Thyroid gland (tissue), 4 donors: ENCODE measurements around the gene LRCH3.

Experiments used
- CTCF ChIP-seq, 6 experiments: fragments of 200-600 bp in 3 of 6; fragments of 450-650 bp in 3 of 6; sonication (generic) in 3 of 6; IDR thresholded peaks; one replicate each; pipeline ENCODE4 v1.5.1; 2016 to 2019; ENCODE audit warnings: antibody characterized with exemption in 6 of 6, mild to moderate bottlenecking in 2 of 6, inconsistent platforms in 1 of 6, moderate library complexity in 1 of 6
- POLR2A ChIP-seq, 2 donors: fragments of 450-650 bp; IDR thresholded peaks; one replicate each; pipeline ENCODE4 v1.6.1; 2017; ENCODE audit warnings: antibody characterized with exemption in 2 of 2, mild to moderate bottlenecking in 2 of 2, moderate library complexity in 1 of 2

DNA sequence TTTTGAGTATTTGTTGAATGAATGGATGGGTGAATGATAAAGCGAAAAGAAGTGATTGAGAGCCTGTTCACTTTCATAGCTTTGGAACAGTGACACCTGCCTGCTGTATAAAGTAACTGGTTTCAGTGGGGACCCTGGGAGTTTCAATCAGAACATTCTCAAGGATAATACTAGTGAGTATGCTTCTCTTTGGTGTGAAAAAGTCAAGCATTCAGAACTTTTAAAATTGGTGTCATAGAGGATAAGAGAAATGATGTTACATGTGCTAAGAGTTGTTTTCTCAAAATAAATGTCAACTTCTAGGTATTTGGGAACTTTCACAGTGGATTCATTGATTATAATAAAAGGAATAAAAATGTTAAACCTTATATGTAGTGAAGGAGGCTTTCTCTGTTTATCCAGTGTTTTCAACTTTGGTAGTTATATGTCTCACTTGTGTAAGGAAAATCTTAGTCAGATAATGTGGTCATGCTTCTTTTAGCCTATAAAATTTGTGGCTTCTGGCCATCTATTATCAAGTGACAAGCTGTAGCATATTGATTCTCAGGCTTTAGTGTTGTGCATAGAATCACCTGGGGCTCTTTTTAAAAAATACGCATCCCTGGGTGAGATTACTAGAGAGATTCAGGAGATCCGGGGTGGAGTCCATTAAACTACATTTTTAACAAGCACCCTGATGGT, 11.9 kb downstream of the LRCH3 start:
- no peak for TF ChIP-seq CTCF (IDR thresholded peaks at IDR 0.05)
- no peak for TF ChIP-seq POLR2A (IDR thresholded peaks at IDR 0.05)
